ENCODE data around the gene A2ML1. TPM values are rescaled to one million over a fixed set of nuclear protein-coding genes. Genes with fewer than 3 reads are reported as not detected.

A2ML1 gene
- total RNA-seq, 4 donors from 2014 or later: 0.40 to 17.1 (median 2.4) TPM

GRCh38 chr12:8829621-8830020 lies 7.2 kb downstream of the A2ML1 start:
- TF ChIP-seq POLR2AphosphoS5 (IDR thresholded peaks at IDR 0.05): no peak
- H3K27me3 ChIP-seq: no peaks in the 10 kb centered on the region
- no peak overlapping the region for H3K4me3 ChIP-seq
- H3K4me1 ChIP-seq: no peaks in the 10 kb centered on the region
- H3K27ac ChIP-seq: no peak overlapping the region
- ATAC-seq: no peak
- WGBS, 2 donors (ENCODE audit: low coverage in 1 of 2): 89 to 91% methylated on average over 4 to 7 of the region's 7 CpGs
- no peaks in the 10 kb centered on the region for H3K9me3 ChIP-seq
- no peaks in the 10 kb centered on the region for H3K36me3 ChIP-seq

DNA sequence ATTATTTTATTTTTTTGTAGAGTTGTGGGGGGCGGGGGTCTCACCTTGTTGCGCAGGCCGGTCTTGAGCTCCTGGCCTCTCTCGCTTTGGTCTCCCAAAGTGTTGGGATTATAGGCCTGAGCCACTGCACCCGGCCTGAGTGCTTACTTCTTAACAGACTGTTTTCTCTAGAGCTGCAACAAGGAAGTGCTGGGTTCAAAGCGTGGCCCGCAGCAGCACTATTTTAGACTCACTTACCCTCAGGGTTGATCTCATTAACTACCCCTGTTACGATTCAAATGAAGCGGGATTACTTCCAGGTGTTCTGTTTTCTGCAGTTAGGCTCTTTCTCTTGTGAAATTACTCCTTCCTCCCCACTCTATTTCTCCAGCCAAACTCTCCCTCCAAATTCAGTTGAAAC lies 8.7 kb downstream of the A2ML1 start:
- no peaks in the 10 kb centered on the region for H3K36me3 ChIP-seq
- TF ChIP-seq, protein P1, sequence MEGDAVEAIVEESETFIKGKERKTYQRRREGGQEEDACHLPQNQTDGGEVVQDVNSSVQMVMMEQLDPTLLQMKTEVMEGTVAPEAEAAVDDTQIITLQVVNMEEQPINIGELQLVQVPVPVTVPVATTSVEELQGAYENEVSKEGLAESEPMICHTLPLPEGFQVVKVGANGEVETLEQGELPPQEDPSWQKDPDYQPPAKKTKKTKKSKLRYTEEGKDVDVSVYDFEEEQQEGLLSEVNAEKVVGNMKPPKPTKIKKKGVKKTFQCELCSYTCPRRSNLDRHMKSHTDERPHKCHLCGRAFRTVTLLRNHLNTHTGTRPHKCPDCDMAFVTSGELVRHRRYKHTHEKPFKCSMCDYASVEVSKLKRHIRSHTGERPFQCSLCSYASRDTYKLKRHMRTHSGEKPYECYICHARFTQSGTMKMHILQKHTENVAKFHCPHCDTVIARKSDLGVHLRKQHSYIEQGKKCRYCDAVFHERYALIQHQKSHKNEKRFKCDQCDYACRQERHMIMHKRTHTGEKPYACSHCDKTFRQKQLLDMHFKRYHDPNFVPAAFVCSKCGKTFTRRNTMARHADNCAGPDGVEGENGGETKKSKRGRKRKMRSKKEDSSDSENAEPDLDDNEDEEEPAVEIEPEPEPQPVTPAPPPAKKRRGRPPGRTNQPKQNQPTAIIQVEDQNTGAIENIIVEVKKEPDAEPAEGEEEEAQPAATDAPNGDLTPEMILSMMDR (IDR thresholded peaks at IDR 0.05): no peak
- TF ChIP-seq POLR2A (IDR thresholded peaks at IDR 0.05): no peak
- no peak for TF ChIP-seq POLR2AphosphoS5 (IDR thresholded peaks at IDR 0.05)
- no peak for TF ChIP-seq EP300 (IDR thresholded peaks at IDR 0.05)
- H3K4me1 ChIP-seq: no peaks in the 10 kb centered on the region
- no peak overlapping the region for H3K27ac ChIP-seq
- no peak overlapping the region for H3K4me3 ChIP-seq
- ATAC-seq: no peak
- H3K27me3 ChIP-seq: no peaks in the 10 kb centered on the region
- H3K9me3 ChIP-seq: no peaks in the 10 kb centered on the region
- 86 to 93% methylated on average over 4 to 5 of the region's 9 CpGs for WGBS, 2 donors (ENCODE audit: low coverage in 1 of 2)

DNA sequence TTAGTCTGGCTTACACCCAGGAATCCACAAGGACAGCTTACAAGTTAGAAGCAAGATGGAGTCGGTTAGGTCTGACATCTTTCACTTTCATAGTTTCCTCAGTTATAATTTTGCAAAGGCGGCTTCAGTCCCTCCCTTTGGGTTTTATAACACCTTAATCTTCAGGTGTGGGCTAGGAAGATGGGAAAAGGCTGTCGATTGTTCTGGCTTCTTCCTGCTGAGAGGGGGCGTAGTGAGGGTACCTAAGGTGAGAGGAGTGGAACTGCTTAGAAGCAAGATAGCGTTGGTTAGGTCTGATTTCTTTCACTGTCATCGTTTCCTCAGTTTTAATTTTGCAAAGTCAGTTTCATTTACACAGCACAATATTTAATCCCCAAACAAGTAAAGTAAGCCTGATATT lies 10.1 kb downstream of the A2ML1 start:
- TF ChIP-seq POLR2AphosphoS5 (IDR thresholded peaks at IDR 0.05) (no peak), POLR2A (IDR thresholded peaks at IDR 0.05) (no peak), EP300 (IDR thresholded peaks at IDR 0.05) (no peak)
- TF ChIP-seq, protein P1 (IDR thresholded peaks at IDR 0.05): no peak
- Histone ChIP-seq H3K4me1 (no peaks in the 10 kb centered on the region), H3K27ac (no peak overlapping the region), H3K27me3 (no peaks in the 10 kb centered on the region), H3K9me3 (no peaks in the 10 kb centered on the region), H3K4me3 (no peak overlapping the region), H3K36me3 (no peaks in the 10 kb centered on the region)
- WGBS, 2 donors (ENCODE audit: low coverage in 1 of 2): 83 to 94% methylated on average over 6 of the region's 6 CpGs
- no peak for ATAC-seq

GRCh38 chr12:8834230-8834629 lies 11.8 kb downstream of the A2ML1 start:
- H3K27me3 ChIP-seq: peaks cover 4% of the 10 kb centered on the region
- H3K9me3 ChIP-seq: no peaks in the 10 kb centered on the region
- no peak overlapping the region for H3K27ac ChIP-seq
- WGBS, 2 donors (ENCODE audit: low coverage in 1 of 2): 60% methylated on average over 1 of the region's 1 CpG; no CpG with 5 or more reads in 1 of the 2 donors
- H3K4me1 ChIP-seq: no peaks in the 10 kb centered on the region
- TF ChIP-seq POLR2A (IDR thresholded peaks at IDR 0.05) (no peak), EP300 (IDR thresholded peaks at IDR 0.05) (no peak), POLR2AphosphoS5 (IDR thresholded peaks at IDR 0.05) (no peak)
- TF ChIP-seq, protein P1 (IDR thresholded peaks at IDR 0.05): no peak
- ATAC-seq: no peak
- no peaks in the 10 kb centered on the region for H3K36me3 ChIP-seq
- H3K4me3 ChIP-seq: no peak overlapping the region

DNA sequence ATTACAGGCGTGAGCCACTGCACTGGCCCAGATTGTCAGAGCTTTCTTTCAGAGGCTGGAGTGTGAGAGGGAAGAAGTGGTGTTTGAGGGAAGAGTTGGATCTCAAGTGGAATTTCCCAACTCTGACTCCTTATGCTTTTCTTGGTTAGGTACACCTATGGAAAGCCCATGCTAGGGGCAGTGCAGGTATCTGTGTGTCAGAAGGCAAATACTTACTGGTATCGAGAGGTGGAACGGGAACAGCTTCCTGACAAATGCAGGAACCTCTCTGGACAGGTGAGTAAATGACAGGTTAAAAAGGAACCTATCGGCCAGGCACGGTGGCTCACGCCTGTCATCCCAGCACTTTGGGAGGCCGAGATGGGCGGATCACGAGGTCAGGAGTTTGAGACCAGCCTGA lies 14.9 kb downstream of the A2ML1 start:
- Histone ChIP-seq H3K9me3 (no peaks in the 10 kb centered on the region), H3K36me3 (no peaks in the 10 kb centered on the region), H3K27ac (no peak overlapping the region), H3K4me3 (no peak overlapping the region), H3K4me1 (no peaks in the 10 kb centered on the region), H3K27me3 (peaks cover 4% of the 10 kb centered on the region)
- WGBS, 2 donors (ENCODE audit: low coverage in 1 of 2): 87 to 89% methylated on average over 3 to 6 of the region's 9 CpGs
- ATAC-seq: no peak
- TF ChIP-seq, protein P1 (IDR thresholded peaks at IDR 0.05): no peak
- no peak for TF ChIP-seq POLR2AphosphoS5 (IDR thresholded peaks at IDR 0.05)
- no peak for TF ChIP-seq POLR2A (IDR thresholded peaks at IDR 0.05)
- no peak for TF ChIP-seq EP300 (IDR thresholded peaks at IDR 0.05)

Measured in gastroesophageal sphincter (tissue), 4 donors.